Small intestine (tissue), 7 donors: ENCODE measurements around the gene TAF1B. TPM values are rescaled to one million over a fixed set of nuclear protein-coding genes. Genes with fewer than 3 reads are reported as not detected.

ENCODE experiments used
- DNase-seq, 2 donors: peaks; one replicate each; pipeline versions ENCODE4 v3.0.0 to v3.0.0-alpha.2; 2013
- FAIRE-seq: peaks from 2 replicates; lab custom pipeline; 2012; peaks lifted over from hg19 to GRCh38; lab: Jason Lieb, UNC
- H3K27ac ChIP-seq, 3 donors: one replicate each; pipeline ENCODE4 v1.5.1; 2013; ENCODE audit warnings: low read length in 2 of 3, mild to moderate bottlenecking in 2 of 3, control low read depth in 1 of 3, inconsistent platforms in 1 of 3, low read depth in 1 of 3, moderate library complexity in 1 of 3
- H3K27me3 ChIP-seq, 3 donors: one replicate each; pipeline ENCODE4 v1.6.1; 2013; ENCODE audit warnings: low read length in 3 of 3, inconsistent platforms in 1 of 3; ENCODE audit not compliant: control insufficient read depth in 3 of 3, insufficient read depth in 3 of 3
- H3K36me3 ChIP-seq, 3 donors: one replicate each; pipeline ENCODE4 v1.6.1; 2013; ENCODE audit warnings: low read length in 3 of 3, inconsistent platforms in 1 of 3, low read depth in 1 of 3, mild to moderate bottlenecking in 1 of 3, moderate library complexity in 1 of 3; ENCODE audit not compliant: control insufficient read depth in 3 of 3, insufficient read depth in 2 of 3
- H3K4me1 ChIP-seq, 3 donors: one replicate each; pipeline ENCODE4 v1.6.1; 2013; ENCODE audit warnings: low read length in 2 of 3, inconsistent platforms in 1 of 3, low read depth in 1 of 3, mild to moderate bottlenecking in 1 of 3, moderate library complexity in 1 of 3; ENCODE audit not compliant: control insufficient read depth in 3 of 3, insufficient read depth in 2 of 3
- H3K4me3 ChIP-seq, 3 donors: one replicate each; pipeline ENCODE4 v1.5.1; 2013; ENCODE audit warnings: low read length in 3 of 3, control low read depth in 1 of 3, inconsistent platforms in 1 of 3, low read depth in 1 of 3, mild to moderate bottlenecking in 1 of 3, moderate library complexity in 1 of 3
- H3K9me3 ChIP-seq, 2 donors: one replicate each; pipeline ENCODE4 v1.6.1; 2013; ENCODE audit warnings: low read depth in 1 of 2, low read length in 1 of 2; ENCODE audit not compliant: control insufficient read depth in 2 of 2, insufficient read depth in 1 of 2
- WGBS, 3 donors: extraction: QIAGEN DNeasy Blood & Tissue Kit; methylation state at CpG; one replicate each; pipeline ENCODE4 v1.1.7; 2013; 5-methylcytosine and 5-hydroxymethylcytosine counted together
- polyA plus RNA-seq, 4 donors: library from polyadenylated mRNA; stranded (reverse) in 3 of 4; unstranded in 1 of 4; fragments of 200-250 nt in 3 of 4; fragments of 120-200 nt in 1 of 4; gene quantifications; one replicate each; pipeline versions ENCODE4 v1.2.1 to v1.2.3, GENCODE V29; 2013
- donor health status: healthy with polysubstance abuse.
- donor health status: control.
- donor health status: control.
- donor health status: Bipolar disorder and iron deficiency.
- donor health status: healthy.

Gene TAF1B
- polyA plus RNA-seq, 4 donors = 1.1 to 11.3 (median 4.1) TPM

GRCh38 chr2:9948721-9949120 is 105.4 kb downstream of the TAF1B start:
- Histone ChIP-seq H3K27me3 (peaks cover 0 to 16% (median 4%) of the 10 kb centered on the region in 3 donors), H3K4me1 (no peaks in the 10 kb centered on the region), H3K4me3 (no peak overlapping the region), H3K36me3 (no peaks in the 10 kb centered on the region), H3K27ac (no peak overlapping the region), H3K9me3 (no peaks in the 10 kb centered on the region)
- FAIRE-seq (no peak), DNase-seq (no peak)
- WGBS, 3 donors = 95 to 97% (median 95%) methylated on average over 5 to 6 of the region's 6 CpGs

- FAIRE-seq (no peak), DNase-seq (no peak)
- Histone ChIP-seq H3K27ac (no peak overlapping the region), H3K9me3 (no peaks in the 10 kb centered on the region), H3K4me3 (no peak overlapping the region), H3K4me1 (peaks cover 0 to 5% (median 0%) of the 10 kb centered on the region in 3 donors), H3K36me3 (no peaks in the 10 kb centered on the region), H3K27me3 (peaks cover 0 to 16% (median 4%) of the 10 kb centered on the region in 3 donors)
- 91 to 93% (median 92%) methylated on average over 22 to 23 of the region's 23 CpGs for WGBS, 3 donors
Measured at GRCh38 chr2:9949239-9949991, 106.1 kb downstream of the TAF1B start.

GRCh38 chr2:9949992-9950520 is 106.8 kb downstream of the TAF1B start:
- Histone ChIP-seq H3K36me3 (no peaks in the 10 kb centered on the region), H3K4me3 (no peak overlapping the region), H3K4me1 (peaks cover 0 to 6% (median 0%) of the 10 kb centered on the region in 3 donors), H3K27me3 (peaks cover 0 to 16% (median 4%) of the 10 kb centered on the region in 3 donors), H3K9me3 (no peaks in the 10 kb centered on the region), H3K27ac (no peak overlapping the region)
- FAIRE-seq (no peak), DNase-seq (no peak)
- 92 to 94% (median 93%) methylated on average over 14 of the region's 14 CpGs for WGBS, 3 donors

GRCh38 chr2:9950521-9951271 is 107.4 kb downstream of the TAF1B start:
- H3K27ac ChIP-seq = no peak overlapping the region
- DNase-seq = peak; percentile 24 to 79

GRCh38 chr2:9951272-9951521 is 107.9 kb downstream of the TAF1B start:
- Histone ChIP-seq H3K27me3 (peaks cover 0 to 16% (median 0%) of the 10 kb centered on the region in 3 donors), H3K36me3 (no peaks in the 10 kb centered on the region), H3K27ac (no peak overlapping the region), H3K4me3 (peak overlapping the region; percentile 37 to 75 (median 58)), H3K4me1 (peaks cover 0 to 6% (median 0%) of the 10 kb centered on the region in 3 donors), H3K9me3 (no peaks in the 10 kb centered on the region)
- no peak for FAIRE-seq
- 0 to 1% (median 0%) methylated on average over 4 to 47 of the region's 47 CpGs for WGBS, 3 donors
- no peak for DNase-seq

More at GRCh38 chr2:9950521-9951271, 107.4 kb downstream of the TAF1B start:
- no peaks in the 10 kb centered on the region for H3K36me3 ChIP-seq
- H3K9me3 ChIP-seq = no peaks in the 10 kb centered on the region
- WGBS, 3 donors = 4 to 8% (median 7%) methylated on average over 51 to 76 of the region's 76 CpGs
- no peak for FAIRE-seq
- peaks cover 0 to 6% (median 0%) of the 10 kb centered on the region in 3 donors for H3K4me1 ChIP-seq
- H3K27me3 ChIP-seq = peaks cover 0 to 16% (median 0%) of the 10 kb centered on the region in 3 donors
- peak overlapping the region; percentile 37 to 75 (median 58) for H3K4me3 ChIP-seq

- Histone ChIP-seq H3K27ac (peak within 1 kb of the TSS in 1 of 3 donors; percentile 49), H3K4me1 (peaks cover 0 to 6% (median 0%) of the 10 kb centered on the region in 3 donors), H3K27me3 (peaks cover 0 to 16% (median 0%) of the 10 kb centered on the region in 3 donors), H3K36me3 (no peaks in the 10 kb centered on the region), H3K4me3 (peak within 1 kb of the TSS; percentile 50 to 75 (median 58)), H3K9me3 (no peaks in the 10 kb centered on the region)
- DNase-seq (peak; percentile 94 to 97), FAIRE-seq (no peak)
- 0 to 1% (median 1%) methylated on average over 58 to 111 of the region's 111 CpGs for WGBS, 3 donors
Measured at GRCh38 chr2:9951522-9952285, 108.4 kb downstream of the TAF1B start, which contains the start of gene GRHL1. GRHL1 (plus strand) TSS chr2:9951693; CDS start chr2:9951834, 141 bp downstream.

GRCh38 chr2:9952286-9952737 is 109.0 kb downstream of the TAF1B start:
- H3K4me3 ChIP-seq = peak overlapping the region in 2 of 3 donors; percentile 50 to 75
- peaks cover 0 to 6% (median 0%) of the 10 kb centered on the region in 3 donors for H3K4me1 ChIP-seq
- FAIRE-seq (no peak), DNase-seq (peak; percentile 14 to 49)
- whole genome bisulfite sequencing, 3 donors = 16 to 24% (median 17%) methylated on average over 15 of the region's 15 CpGs
- H3K27ac ChIP-seq = no peak overlapping the region
- H3K27me3 ChIP-seq = peaks cover 0 to 16% (median 0%) of the 10 kb centered on the region in 3 donors
- no peaks in the 10 kb centered on the region for H3K9me3 ChIP-seq
- no peaks in the 10 kb centered on the region for H3K36me3 ChIP-seq
